ENCODE measurements around the gene EFHC1. TPM values are rescaled to one million over a fixed set of nuclear protein-coding genes. Genes with fewer than 3 reads are reported as not detected.

Gene EFHC1
- total RNA-seq, 2 experiments from 2014 or later = 3.4 to 4.8 TPM

DNA sequence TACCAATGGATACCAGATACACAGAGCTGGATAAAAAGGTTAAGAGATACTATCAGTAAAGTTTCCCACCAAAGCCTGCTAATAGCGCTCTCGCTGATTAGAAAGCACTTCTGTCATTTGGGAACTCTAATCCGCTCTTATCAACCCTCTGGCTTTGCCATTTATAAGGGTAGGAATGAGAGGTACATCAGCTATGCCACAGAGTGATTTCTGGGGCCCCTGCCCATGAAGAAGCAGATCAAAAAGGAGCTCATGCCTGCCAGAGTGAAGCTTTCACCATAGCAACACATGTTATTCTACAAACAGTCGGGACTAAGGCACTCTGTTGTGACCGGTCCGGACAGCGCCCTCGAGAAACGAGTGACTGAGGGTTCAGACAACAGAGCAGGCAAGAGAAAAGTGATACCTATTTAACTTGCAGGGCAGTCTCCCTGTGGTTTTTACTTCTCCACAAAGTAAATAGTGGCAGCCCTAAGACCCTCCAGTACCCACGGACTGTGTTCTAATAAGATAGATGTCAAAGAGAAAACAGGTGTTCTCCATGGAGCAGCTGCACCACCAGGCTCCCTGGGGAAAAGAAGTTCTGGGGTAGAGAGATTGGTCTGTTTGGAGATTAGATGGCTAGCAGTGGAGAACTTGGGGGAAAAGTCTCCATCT, 151.1 kb downstream of the EFHC1 start:
- no peak overlapping the region for H3K4me3 Mint-ChIP-seq
- DNase-seq = no peak
- POLR2A ChIA-PET = interaction anchor here (0.6 kb wide), 1 partner anchor 425 kb away, joined by 3 read pairs; no protein-coding TSS in a partner anchor
- H3K36me3 Mint-ChIP-seq (ENCODE audit: low read depth) = no peaks in the 10 kb centered on the region
- peaks cover 81% of the 10 kb centered on the region for H3K4me1 Mint-ChIP-seq (ENCODE audit: low read depth)
- H3K27ac Mint-ChIP-seq = no peak overlapping the region
- Histone ChIP-seq H3K4me1 (ENCODE audit: insufficient read depth, low read length) (peaks cover 47% of the 10 kb centered on the region), H3K36me3 (ENCODE audit: insufficient read depth, low read length) (peaks cover 2% of the 10 kb centered on the region), H3K9me3 (ENCODE audit: control insufficient read depth in 1 of 2, insufficient read depth in 1 of 2, low read length in 2 of 2) (no peaks in the 10 kb centered on the region), H3K27ac (ENCODE audit: low read depth in 1 of 2, low read length in 2 of 2) (no peak overlapping the region), H3K27me3 (ENCODE audit: control insufficient read depth in 1 of 2, insufficient read depth in 2 of 2, low read length in 2 of 2) (no peaks in the 10 kb centered on the region), H3K4me3 (ENCODE audit: low read length) (no peak overlapping the region)
- ATAC-seq (ENCODE audit: poor library complexity) = no peak
- no peaks in the 10 kb centered on the region for H3K27me3 Mint-ChIP-seq
- CTCF ChIA-PET = interaction anchor here (0.6 kb wide), 1 partner anchor 44 kb away, joined by 3 read pairs; no protein-coding TSS in a partner anchor
- H3K9me3 Mint-ChIP-seq = no peaks in the 10 kb centered on the region
- intact Hi-C loops (cut with DNase I, micrococcal nuclease) = loop anchor here (5.0 to 10.0 kb wide), 3 partner anchors 81 to 424 kb away; partner anchors contain the start of gene GSTA4 (in 1 of the 2)
- TF ChIP-seq, protein P1, sequence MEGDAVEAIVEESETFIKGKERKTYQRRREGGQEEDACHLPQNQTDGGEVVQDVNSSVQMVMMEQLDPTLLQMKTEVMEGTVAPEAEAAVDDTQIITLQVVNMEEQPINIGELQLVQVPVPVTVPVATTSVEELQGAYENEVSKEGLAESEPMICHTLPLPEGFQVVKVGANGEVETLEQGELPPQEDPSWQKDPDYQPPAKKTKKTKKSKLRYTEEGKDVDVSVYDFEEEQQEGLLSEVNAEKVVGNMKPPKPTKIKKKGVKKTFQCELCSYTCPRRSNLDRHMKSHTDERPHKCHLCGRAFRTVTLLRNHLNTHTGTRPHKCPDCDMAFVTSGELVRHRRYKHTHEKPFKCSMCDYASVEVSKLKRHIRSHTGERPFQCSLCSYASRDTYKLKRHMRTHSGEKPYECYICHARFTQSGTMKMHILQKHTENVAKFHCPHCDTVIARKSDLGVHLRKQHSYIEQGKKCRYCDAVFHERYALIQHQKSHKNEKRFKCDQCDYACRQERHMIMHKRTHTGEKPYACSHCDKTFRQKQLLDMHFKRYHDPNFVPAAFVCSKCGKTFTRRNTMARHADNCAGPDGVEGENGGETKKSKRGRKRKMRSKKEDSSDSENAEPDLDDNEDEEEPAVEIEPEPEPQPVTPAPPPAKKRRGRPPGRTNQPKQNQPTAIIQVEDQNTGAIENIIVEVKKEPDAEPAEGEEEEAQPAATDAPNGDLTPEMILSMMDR (IDR thresholded peaks at IDR 0.05) = no peak

DNA sequence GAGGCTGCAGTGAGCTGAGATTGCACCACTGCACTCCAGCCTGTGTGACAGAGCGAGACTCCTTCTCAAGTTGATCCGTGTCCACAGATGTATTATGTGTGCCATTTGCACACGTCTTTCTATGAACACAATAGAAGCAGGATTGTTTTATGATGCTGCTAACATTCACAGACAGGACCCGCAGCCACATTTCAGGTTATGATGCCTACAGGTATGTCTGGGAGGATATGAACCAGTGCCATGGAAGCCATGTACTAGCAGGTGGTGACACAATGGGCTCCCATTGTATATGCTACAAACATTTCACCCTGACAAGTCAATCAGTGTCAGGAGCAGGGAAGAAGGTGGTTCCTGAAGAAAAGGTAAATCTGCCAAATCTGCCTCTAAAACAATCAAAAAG, 152.4 kb downstream of the EFHC1 start:
- no peak overlapping the region for H3K27ac ChIP-seq (ENCODE audit: low read depth in 1 of 2, low read length in 2 of 2)
- POLR2A ChIA-PET = interaction anchor here (1.2 kb wide), 1 partner anchor 288 kb away, joined by 3 read pairs; the partner anchor contains the start of gene MCM3
- H3K36me3 Mint-ChIP-seq (ENCODE audit: low read depth) = no peaks in the 10 kb centered on the region
- H3K27ac Mint-ChIP-seq = peak overlapping the region; percentile 25
- no peak for DNase-seq
- H3K4me3 Mint-ChIP-seq = no peak overlapping the region
- H3K9me3 ChIP-seq (ENCODE audit: control insufficient read depth in 1 of 2, insufficient read depth in 1 of 2, low read length in 2 of 2) = no peaks in the 10 kb centered on the region
- no peak overlapping the region for H3K4me3 ChIP-seq (ENCODE audit: low read length)
- TF ChIP-seq, protein P1 (IDR thresholded peaks at IDR 0.05) = no peak
- no peak for ATAC-seq (ENCODE audit: poor library complexity)
- intact Hi-C loops (cut with DNase I, micrococcal nuclease) = loop anchor here (5.0 to 10.0 kb wide), 3 partner anchors 80 to 422 kb away; partner anchors contain the start of gene GSTA4 (in 1 of the 2)
- peaks cover 2% of the 10 kb centered on the region for H3K36me3 ChIP-seq (ENCODE audit: insufficient read depth, low read length)
- H3K27me3 Mint-ChIP-seq = no peaks in the 10 kb centered on the region
- no peaks in the 10 kb centered on the region for H3K27me3 ChIP-seq (ENCODE audit: control insufficient read depth in 1 of 2, insufficient read depth in 2 of 2, low read length in 2 of 2)
- H3K4me1 ChIP-seq (ENCODE audit: insufficient read depth, low read length) = peaks cover 44% of the 10 kb centered on the region
- no peaks in the 10 kb centered on the region for H3K9me3 Mint-ChIP-seq
- peaks cover 74% of the 10 kb centered on the region for H3K4me1 Mint-ChIP-seq (ENCODE audit: low read depth)
- CTCF ChIA-PET = no interaction called here

DNA sequence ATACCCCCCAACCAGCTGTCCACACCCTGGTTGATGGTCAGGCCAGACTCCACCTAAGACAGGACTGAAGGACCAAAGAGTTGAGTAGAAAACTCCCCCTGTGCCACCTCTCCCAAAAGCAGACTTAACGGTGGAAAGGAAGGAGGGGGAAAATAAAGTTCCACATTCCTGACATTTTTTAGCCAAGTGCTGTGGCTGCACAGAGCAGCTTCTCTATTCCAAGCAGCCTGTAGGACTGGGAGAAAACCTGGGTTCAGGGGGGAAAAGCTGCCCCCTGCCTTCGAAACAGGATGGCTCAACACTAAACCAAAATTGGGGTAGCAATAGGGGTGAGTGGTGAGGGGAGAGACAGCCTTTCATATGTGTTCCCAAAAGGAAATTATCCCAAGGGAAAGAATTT, 153.2 kb downstream of the EFHC1 start:
- no peak overlapping the region for H3K4me3 Mint-ChIP-seq
- intact Hi-C loops (cut with DNase I, micrococcal nuclease) = loop anchor here (5.0 to 10.0 kb wide), 3 partner anchors 79 to 422 kb away; partner anchors contain the start of gene GSTA4 (in 1 of the 2)
- H3K27ac Mint-ChIP-seq = peak overlapping the region; percentile 25
- H3K9me3 ChIP-seq (ENCODE audit: control insufficient read depth in 1 of 2, insufficient read depth in 1 of 2, low read length in 2 of 2) = no peaks in the 10 kb centered on the region
- H3K4me3 ChIP-seq (ENCODE audit: low read length) = no peak overlapping the region
- no peaks in the 10 kb centered on the region for H3K36me3 Mint-ChIP-seq (ENCODE audit: low read depth)
- TF ChIP-seq, protein P1 (IDR thresholded peaks at IDR 0.05) = no peak
- no peaks in the 10 kb centered on the region for H3K9me3 Mint-ChIP-seq
- H3K4me1 ChIP-seq (ENCODE audit: insufficient read depth, low read length) = peaks cover 44% of the 10 kb centered on the region
- POLR2A ChIA-PET = interaction anchor here (1.2 kb wide), 1 partner anchor 289 kb away, joined by 3 read pairs; the partner anchor contains the start of gene MCM3
- no peak overlapping the region for H3K27ac ChIP-seq (ENCODE audit: low read depth in 1 of 2, low read length in 2 of 2)
- CTCF ChIA-PET = no interaction called here
- no peaks in the 10 kb centered on the region for H3K27me3 Mint-ChIP-seq
- peaks cover 74% of the 10 kb centered on the region for H3K4me1 Mint-ChIP-seq (ENCODE audit: low read depth)
- ATAC-seq (ENCODE audit: poor library complexity) (no peak), DNase-seq (no peak)
- H3K36me3 ChIP-seq (ENCODE audit: insufficient read depth, low read length) = no peaks in the 10 kb centered on the region
- H3K27me3 ChIP-seq (ENCODE audit: control insufficient read depth in 1 of 2, insufficient read depth in 2 of 2, low read length in 2 of 2) = no peaks in the 10 kb centered on the region

Other genes starting within 250 kb of the EFHC1 start
- under 1 TPM in 1 of 2 experiments, not detected in 1; 0.14 TPM for gene IL17A, start 234.0 kb upstream of the EFHC1 start, total RNA-seq
- gene IL17F, start 175.8 kb upstream of the EFHC1 start, total RNA-seq = not detected
- gene MCM3, start 135.6 kb upstream of the EFHC1 start, total RNA-seq = 10 to 100 TPM in 1 of 2 experiments, 1 to 10 TPM in 1; 9.3 to 10.1 TPM
- 1 to 10 TPM; 1.8 to 1.9 TPM for gene PAQR8, start 58.2 kb upstream of the EFHC1 start, total RNA-seq
- 1 to 10 TPM; 7.1 to 7.6 TPM for gene TRAM2, start 156.7 kb downstream of the EFHC1 start, total RNA-seq